Measurements from ENCODE around the gene TIMM50.
A peak's percentile ranks its signal among the peaks of the same experiment; 100 is the strongest.
"Not testable (repeated sequence)": the region's sequence is repeated elsewhere in the genome, so short reads cannot be mapped to it uniquely, and the experiment has no call there.

TIMM50 gene

DNA sequence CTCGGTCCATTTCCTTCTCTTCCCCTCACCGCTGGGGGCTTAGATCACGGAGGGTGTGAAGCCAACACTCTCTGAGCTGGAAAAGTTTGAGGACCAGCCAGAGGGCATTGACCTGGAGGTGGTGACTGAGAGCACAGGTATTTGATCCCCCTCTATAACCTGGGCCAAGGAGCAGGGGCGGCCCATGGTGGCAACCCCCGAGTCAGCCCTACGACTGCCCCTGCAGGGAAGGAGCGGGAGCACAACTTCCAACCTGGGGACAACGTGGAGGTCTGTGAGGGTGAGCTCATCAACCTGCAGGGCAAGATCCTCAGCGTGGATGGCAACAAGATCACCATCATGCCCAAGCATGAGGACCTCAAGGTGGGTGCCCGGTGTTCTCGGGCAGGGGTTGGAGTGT, 11.6 kb upstream of the TIMM50 start:
- DNase-seq (ENCODE audit: extremely low read depth in 1 of 2, low read depth in 1 of 2): no peak

- no peak for DNase-seq (ENCODE audit: extremely low read depth in 1 of 2, low read depth in 1 of 2)
Observed at GRCh38 chr19:39469567-39469966, 11.1 kb upstream of the TIMM50 start.

- peak in 1 of 2 donors; percentile 20 for DNase-seq (ENCODE audit: extremely low read depth in 1 of 2, low read depth in 1 of 2)
Observed at GRCh38 chr19:39470724-39471339, 9.8 kb upstream of the TIMM50 start.

DNA sequence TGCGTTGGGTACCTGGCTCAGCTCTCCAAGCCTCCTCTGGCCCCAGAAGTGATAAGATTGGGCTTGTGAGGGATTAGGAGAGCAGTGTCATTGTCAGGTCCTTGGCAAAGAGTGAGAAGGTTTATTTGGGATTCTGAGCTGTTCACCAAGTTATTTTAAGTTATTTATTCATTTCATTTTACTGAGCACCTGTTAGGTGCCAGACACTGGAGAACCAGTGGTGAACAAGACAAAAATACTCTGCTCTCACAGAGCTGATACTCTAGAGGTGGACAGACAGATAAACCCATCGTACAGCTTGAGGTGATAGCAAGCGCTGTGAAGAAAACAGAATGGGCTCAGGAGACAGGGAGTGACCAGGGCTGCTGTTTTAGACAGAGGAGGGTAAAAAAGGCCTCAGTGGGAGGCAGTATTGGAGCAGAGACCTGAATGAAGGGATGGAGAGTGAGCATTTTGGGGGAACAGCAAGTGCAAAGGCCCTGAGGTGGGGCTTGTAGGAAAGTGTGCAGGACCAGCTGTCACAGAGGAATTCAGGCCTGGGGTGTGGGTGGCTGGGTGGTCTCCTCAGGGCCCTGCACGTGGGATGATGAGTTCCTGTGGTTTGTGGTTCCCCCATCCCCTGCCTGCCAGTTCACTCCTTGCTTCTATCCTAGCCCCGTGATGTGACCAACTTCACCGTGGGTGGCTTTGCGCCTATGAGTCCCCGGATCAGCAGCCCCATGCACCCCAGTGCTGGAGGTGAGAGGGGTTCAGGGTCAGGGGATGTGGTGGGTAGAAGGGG, 8.7 kb upstream of the TIMM50 start:
- peak in 1 of 2 donors; percentile 34 for DNase-seq (ENCODE audit: extremely low read depth in 1 of 2, low read depth in 1 of 2)

GRCh38 chr19:39472746-39473442, 7.7 kb upstream of the TIMM50 start:
- DNase-seq (ENCODE audit: extremely low read depth in 1 of 2, low read depth in 1 of 2): no peak

- no peak for DNase-seq (ENCODE audit: extremely low read depth in 1 of 2, low read depth in 1 of 2)
Observed at GRCh38 chr19:39473443-39473960, 7.1 kb upstream of the TIMM50 start.

DNA sequence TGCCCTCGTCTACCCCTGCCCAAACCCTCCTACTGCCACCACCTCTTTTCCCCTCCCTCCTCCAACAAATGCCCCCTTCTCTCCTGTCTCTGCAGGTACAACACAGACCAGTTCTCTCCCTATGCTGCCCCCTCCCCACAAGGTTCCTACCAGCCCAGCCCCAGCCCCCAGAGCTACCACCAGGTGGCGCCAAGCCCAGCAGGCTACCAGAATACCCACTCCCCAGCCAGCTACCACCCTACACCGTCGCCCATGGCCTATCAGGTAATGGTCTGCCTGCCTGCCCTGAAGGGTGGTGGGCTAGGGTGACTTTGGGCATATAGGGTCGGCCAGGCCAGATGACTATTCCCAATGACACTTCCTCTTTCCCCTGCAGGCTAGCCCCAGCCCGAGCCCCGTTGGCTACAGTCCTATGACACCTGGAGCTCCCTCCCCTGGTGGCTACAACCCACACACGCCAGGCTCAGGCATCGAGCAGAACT, 6.5 kb upstream of the TIMM50 start:
- DNase-seq (ENCODE audit: extremely low read depth in 1 of 2, low read depth in 1 of 2): peak in 1 of 2 donors; percentile 52

GRCh38 chr19:39475748-39476147, 4.9 kb upstream of the TIMM50 start:
- no peak for DNase-seq (ENCODE audit: extremely low read depth in 1 of 2, low read depth in 1 of 2)

- not testable (repeated sequence) for DNase-seq (ENCODE audit: extremely low read depth in 1 of 2, low read depth in 1 of 2)
Observed at GRCh38 chr19:39479319-39479801, 1.3 kb upstream of the TIMM50 start.

- no peak for DNase-seq (ENCODE audit: extremely low read depth in 1 of 2, low read depth in 1 of 2)
Observed at GRCh38 chr19:39479916-39480315, 722 bp upstream of the TIMM50 start.

- no peak for DNase-seq (ENCODE audit: extremely low read depth in 1 of 2, low read depth in 1 of 2)
Observed at GRCh38 chr19:39481229-39481545, 549 bp downstream of the TIMM50 start.

DNA sequence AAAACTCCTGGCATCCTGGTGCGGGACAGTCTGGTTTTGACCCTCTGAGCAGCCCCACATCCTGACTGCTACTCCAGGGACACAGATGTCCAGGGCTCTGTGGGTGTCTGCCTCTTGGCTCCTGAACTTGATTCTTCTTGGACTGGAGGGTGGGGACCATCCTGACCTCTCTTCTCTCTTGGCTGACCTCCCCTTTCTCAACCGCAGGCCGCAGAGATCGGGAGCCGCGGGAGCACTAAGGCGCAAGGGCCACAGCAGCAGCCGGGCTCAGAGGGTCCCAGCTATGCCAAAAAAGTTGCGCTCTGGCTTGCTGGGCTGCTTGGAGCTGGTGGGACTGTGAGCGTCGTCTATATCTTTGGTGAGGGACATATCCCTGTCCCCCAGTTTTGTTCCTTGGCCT, 1.0 kb downstream of the TIMM50 start:
- DNase-seq (ENCODE audit: extremely low read depth in 1 of 2, low read depth in 1 of 2): no peak

- no peak for DNase-seq (ENCODE audit: extremely low read depth in 1 of 2, low read depth in 1 of 2)
Observed at GRCh38 chr19:39483141-39483540, 2.5 kb downstream of the TIMM50 start.

DNA sequence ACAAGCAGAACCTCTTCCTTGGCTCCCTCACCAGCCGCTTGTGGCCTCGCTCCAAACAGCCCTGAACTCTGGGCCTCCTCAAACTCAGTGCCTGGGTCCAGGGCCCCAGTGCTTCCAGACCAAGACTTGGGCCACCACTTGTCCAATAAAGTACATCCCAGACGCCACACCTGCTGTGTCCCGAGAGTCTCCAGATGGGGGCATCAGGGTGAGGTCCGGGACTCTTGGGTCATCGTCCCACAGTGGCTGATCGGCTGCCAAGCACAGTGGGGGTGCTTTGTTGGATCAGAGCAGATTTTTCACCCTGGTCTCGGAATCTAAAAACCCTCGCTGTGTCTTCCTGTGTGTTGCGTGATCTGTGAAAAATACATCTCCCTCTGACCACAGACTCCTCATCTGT, 9.1 kb downstream of the TIMM50 start:
- no peak for DNase-seq (ENCODE audit: extremely low read depth in 1 of 2, low read depth in 1 of 2)

DNA sequence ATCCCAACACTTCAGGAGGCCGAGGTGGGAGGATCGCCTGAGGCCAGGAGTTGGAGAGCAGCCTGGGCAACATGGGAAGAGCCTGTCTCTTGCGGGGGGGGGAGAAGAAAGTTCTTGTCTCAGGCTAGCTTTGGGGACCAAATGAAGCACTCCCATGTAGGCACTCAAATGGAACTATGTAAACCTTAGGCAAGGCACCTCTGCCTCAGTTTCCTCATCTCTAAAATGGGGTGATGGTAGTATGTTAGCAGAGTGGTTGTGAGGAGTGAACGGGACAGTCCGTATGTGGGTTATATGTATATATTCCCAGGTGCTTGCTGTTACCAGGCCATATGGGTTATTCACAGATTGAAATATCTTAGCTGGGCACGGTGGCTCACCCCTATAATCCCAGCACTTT, 11.6 kb downstream of the TIMM50 start:
- no peak for DNase-seq (ENCODE audit: extremely low read depth in 1 of 2, low read depth in 1 of 2)

DNA sequence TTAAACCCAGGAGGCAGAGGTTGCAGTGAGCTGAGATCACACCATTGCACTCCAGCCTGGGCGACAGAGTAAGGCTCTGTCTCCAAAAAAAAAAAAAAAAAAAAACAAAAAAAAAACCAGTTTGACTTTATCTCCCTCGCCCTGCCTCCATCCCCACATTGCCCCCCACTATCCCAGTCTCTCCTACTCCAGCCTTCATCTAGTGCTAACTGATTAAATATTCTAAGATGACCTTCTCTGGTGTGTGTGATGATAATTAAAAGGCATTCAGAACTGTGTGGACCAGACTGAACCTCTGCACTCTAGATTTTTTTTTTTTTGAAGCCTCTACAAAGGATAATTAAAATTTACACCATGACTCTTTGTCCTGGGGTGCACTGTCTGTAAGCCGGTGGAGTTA, 12.2 kb downstream of the TIMM50 start:
- no peak for DNase-seq (ENCODE audit: extremely low read depth in 1 of 2, low read depth in 1 of 2)

GRCh38 chr19:39494661-39495060, 14.0 kb downstream of the TIMM50 start:
- DNase-seq (ENCODE audit: extremely low read depth in 1 of 2, low read depth in 1 of 2): no peak

GRCh38 chr19:39496063-39496462, 15.4 kb downstream of the TIMM50 start:
- DNase-seq (ENCODE audit: extremely low read depth in 1 of 2, low read depth in 1 of 2): no peak

GRCh38 chr19:39497701-39497995, 17.0 kb downstream of the TIMM50 start:
- DNase-seq (ENCODE audit: extremely low read depth in 1 of 2, low read depth in 1 of 2): no peak

- DNase-seq (ENCODE audit: extremely low read depth in 1 of 2, low read depth in 1 of 2): no peak
Observed at GRCh38 chr19:39497996-39498797, 17.6 kb downstream of the TIMM50 start.
